ENCODE measurements around the gene CASP9.

DNA sequence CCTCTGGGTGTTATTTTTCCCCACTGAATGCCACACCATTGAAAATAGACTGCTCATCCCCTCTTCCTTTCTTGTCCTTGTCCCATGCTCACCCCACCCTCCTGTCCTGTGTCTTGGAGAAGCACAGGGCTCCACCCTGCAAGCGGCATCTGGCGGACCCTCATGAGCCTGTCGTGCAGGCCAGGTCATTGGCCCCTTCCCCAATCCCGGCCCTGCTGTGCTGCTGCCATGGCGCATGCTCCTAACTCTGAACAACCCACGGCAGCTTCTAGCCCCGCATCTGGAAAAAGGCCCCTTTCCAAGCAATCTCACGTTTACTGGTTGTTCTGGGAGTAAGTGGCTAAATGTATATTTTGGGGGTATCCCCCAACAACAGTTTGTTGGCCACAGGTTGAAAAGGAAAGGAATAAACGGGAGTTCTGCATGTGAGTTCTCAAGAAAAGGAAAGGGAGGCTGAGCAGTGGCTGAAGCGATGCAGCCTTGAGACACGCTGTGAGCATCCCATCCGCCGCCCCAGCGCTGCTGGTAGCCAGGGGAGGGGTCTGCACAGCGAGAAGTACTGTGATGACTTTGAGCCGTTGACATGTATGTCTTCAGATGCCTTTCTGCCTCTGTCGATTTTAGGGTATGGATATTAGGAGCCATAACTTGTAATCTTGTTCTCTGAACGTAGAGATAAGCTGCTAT, 44.5 kb upstream of the CASP9 start:
- TF ChIP-seq CTCF (conservative IDR thresholded peaks at IDR 0.05): no peak
- TF ChIP-seq EZH2 (IDR thresholded peaks at IDR 0.05; ENCODE audit: low read depth): no peak

Measured in PC-9 (cell line).